ENCODE measurements around the gene HK2.

The HK2 gene

DNA sequence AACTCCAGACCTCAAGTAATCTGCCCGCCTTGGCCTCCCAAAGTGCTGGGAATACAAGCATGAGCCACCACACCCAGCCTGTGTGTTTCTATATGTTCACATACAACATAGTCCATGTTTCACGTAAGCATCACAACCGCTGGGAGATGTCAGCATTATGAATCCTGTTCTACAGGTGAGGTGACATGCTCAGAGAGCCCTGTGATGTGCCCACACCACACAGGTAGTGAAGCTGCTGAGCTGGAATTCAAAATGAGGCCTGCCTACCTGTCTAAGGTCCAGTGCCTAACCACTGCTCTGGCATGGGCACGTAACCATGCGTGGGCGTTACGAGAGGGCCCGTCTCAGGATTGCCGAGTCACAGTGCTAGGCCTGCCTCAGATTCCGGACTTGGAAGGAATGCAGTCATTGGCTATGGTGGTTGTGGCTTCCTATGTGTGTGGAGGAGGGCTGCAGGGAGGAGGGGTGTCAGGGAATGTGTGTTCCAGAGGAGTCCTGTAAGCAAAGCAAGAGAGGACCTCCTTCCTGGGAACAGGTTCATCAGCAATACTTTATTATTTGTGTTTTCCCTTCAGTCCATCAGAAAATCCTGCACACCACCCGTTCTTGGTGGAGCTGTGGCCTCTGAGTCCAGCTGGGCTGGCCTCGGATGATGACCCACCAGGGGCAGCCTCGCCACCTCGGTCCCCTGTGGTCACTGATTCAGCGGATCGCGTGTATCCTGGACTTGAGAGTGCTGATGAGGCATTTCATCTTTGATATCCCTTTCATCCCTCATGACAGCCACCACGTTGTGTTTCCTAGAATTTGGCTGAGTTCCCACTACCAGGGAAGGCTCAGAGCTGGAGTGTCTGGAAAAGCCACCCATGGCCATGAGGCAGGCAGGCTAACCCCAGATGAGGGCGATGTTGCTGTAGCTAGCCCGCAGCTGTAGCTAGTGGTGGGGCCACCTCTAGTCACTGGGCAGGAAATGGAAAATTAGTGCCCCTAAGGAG, 31.1 kb downstream of the HK2 start:
- H2AFZ ChIP-seq (ENCODE audit: low read length): no peak overlapping the region
- H3K4me2 ChIP-seq (ENCODE audit: low read depth, low read length): no peak overlapping the region
- TF ChIP-seq, protein P1, sequence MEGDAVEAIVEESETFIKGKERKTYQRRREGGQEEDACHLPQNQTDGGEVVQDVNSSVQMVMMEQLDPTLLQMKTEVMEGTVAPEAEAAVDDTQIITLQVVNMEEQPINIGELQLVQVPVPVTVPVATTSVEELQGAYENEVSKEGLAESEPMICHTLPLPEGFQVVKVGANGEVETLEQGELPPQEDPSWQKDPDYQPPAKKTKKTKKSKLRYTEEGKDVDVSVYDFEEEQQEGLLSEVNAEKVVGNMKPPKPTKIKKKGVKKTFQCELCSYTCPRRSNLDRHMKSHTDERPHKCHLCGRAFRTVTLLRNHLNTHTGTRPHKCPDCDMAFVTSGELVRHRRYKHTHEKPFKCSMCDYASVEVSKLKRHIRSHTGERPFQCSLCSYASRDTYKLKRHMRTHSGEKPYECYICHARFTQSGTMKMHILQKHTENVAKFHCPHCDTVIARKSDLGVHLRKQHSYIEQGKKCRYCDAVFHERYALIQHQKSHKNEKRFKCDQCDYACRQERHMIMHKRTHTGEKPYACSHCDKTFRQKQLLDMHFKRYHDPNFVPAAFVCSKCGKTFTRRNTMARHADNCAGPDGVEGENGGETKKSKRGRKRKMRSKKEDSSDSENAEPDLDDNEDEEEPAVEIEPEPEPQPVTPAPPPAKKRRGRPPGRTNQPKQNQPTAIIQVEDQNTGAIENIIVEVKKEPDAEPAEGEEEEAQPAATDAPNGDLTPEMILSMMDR (IDR thresholded peaks at IDR 0.05; ENCODE audit: low read length): no peak
- TF ChIP-seq EZH2 (optimal IDR thresholded peaks at IDR 0.05; ENCODE audit: low read depth, low read length) (no peak), EZH2phosphoT487 (IDR thresholded peaks at IDR 0.05; ENCODE audit: low read length) (no peak)
- H3K4me1 ChIP-seq (ENCODE audit: low read length): no peaks in the 10 kb centered on the region
- no peaks in the 10 kb centered on the region for H3K36me3 ChIP-seq (replicated peaks; ENCODE audit: insufficient read depth, low read length)
- peaks cover 62% of the 10 kb centered on the region for H3K79me2 ChIP-seq (ENCODE audit: low read length)
- no peaks in the 10 kb centered on the region for H4K20me1 ChIP-seq (ENCODE audit: insufficient read depth, low read length)
- DNase-seq: no peak
- H3K9me3 ChIP-seq (replicated peaks; ENCODE audit: insufficient read depth, low read length): no peaks in the 10 kb centered on the region
- H3K27ac ChIP-seq (ENCODE audit: low read length): no peak overlapping the region
- H3K9ac ChIP-seq (ENCODE audit: low read length): no peak overlapping the region
- H3F3A ChIP-seq (ENCODE audit: insufficient read depth, low read length): no peaks in the 10 kb centered on the region
- no peak overlapping the region for H3K4me3 ChIP-seq (ENCODE audit: low read length)
- no peaks in the 10 kb centered on the region for H3K27me3 ChIP-seq (replicated peaks; ENCODE audit: insufficient read depth, low read length)
- no peaks in the 10 kb centered on the region for H3K9me2 ChIP-seq (replicated peaks; ENCODE audit: insufficient read depth, low read length)

DNA sequence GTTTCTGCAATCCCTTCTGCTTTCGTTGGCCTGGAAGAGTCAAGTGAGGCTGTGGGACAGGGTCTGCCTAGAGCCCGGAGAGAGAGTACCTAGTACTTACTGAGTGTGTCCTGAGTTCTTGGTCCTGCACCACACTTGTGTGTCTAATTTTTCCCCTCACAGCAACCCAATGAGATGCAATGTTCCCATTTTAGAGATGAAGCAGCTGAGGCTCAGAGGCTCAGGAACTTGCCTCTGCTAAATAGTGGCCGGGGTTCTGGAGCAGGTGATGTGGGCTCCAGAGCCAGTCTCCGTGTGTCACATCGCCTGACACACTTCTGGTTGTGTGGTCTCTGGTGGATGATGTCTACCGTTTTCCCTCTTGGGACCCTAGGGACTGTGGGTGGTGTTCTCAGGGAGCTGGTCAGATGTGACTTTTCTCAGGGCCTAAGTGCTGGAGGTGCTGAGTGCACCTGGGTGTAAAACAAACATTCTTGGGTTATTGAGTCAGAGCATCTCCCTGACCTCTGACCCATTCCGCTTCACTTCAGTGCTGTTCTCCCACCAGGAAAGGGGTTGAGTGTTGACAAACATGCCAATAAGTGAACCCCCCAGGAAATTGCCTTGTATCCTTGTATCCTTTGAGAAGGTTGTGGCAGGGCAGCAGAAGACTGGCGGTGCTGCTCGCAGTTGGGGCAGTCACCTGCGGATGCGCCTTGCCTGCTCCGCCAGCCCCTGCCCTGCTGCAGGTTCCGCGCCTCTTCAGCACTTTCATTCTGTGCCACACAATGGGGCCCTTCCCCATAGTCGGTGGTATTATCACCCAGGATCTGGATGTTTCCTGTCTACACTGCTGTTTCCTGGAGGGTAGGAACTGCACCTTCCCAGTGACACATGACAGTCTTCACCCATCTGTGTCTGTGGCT, 32.1 kb downstream of the HK2 start:
- H3K27ac ChIP-seq (ENCODE audit: low read length): no peak overlapping the region
- H3K79me2 ChIP-seq (ENCODE audit: low read length): peaks cover 59% of the 10 kb centered on the region
- no peaks in the 10 kb centered on the region for H3K27me3 ChIP-seq (replicated peaks; ENCODE audit: insufficient read depth, low read length)
- H3K36me3 ChIP-seq (replicated peaks; ENCODE audit: insufficient read depth, low read length): no peaks in the 10 kb centered on the region
- TF ChIP-seq EZH2phosphoT487 (IDR thresholded peaks at IDR 0.05; ENCODE audit: low read length): no peak
- no peak for TF ChIP-seq EZH2 (optimal IDR thresholded peaks at IDR 0.05; ENCODE audit: low read depth, low read length)
- TF ChIP-seq, protein P1 (IDR thresholded peaks at IDR 0.05; ENCODE audit: low read length): no peak
- H3K4me2 ChIP-seq (ENCODE audit: low read depth, low read length): no peak overlapping the region
- H3K4me3 ChIP-seq (ENCODE audit: low read length): no peak overlapping the region
- H3K9ac ChIP-seq (ENCODE audit: low read length): no peak overlapping the region
- no peaks in the 10 kb centered on the region for H3K4me1 ChIP-seq (ENCODE audit: low read length)
- H3K9me3 ChIP-seq (replicated peaks; ENCODE audit: insufficient read depth, low read length): no peaks in the 10 kb centered on the region
- H2AFZ ChIP-seq (ENCODE audit: low read length): no peak overlapping the region
- no peaks in the 10 kb centered on the region for H3K9me2 ChIP-seq (replicated peaks; ENCODE audit: insufficient read depth, low read length)
- no peaks in the 10 kb centered on the region for H4K20me1 ChIP-seq (ENCODE audit: insufficient read depth, low read length)
- no peaks in the 10 kb centered on the region for H3F3A ChIP-seq (ENCODE audit: insufficient read depth, low read length)
- no peak for DNase-seq

DNA sequence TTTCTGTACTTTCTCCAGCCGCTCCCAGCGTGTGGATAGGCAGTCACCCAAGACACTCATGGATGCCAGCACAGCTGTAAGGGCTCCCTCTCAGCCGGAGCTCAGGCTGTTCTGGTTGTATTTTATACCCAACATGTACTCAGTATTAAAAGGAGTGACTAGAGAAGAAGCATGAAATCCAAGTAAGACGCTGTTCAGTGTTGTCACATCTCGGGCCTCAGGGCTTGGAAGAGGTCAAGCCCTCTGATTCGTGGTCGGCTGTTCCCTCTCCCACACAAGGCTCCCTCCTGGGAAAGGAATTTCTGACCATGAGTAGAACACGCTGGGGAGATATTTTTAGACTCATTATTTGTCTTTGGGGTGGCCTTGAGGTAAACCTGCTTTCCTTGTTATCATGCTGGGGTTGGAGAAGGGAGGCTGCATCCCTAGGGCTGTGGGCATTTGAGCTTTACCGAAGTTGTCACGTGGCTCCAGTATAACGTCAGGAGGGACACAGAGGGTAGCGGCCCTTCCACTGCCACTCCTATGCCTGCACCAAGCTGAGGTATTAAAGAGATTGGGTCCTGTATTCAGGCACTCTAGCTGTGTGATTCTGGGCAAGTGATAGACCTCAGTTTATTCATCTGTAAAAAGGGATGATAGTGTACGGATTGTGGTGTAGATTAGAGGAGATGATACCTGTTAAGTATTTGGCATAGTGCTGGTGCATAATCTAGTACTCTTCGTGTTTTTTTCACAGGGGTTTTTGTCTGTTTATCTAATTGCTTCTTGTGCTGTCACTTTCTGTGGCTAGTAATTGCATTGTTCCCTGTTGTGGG, 34.1 kb downstream of the HK2 start:
- H3K4me3 ChIP-seq (ENCODE audit: low read length): no peak overlapping the region
- no peaks in the 10 kb centered on the region for H3F3A ChIP-seq (ENCODE audit: insufficient read depth, low read length)
- no peak overlapping the region for H3K4me2 ChIP-seq (ENCODE audit: low read depth, low read length)

More for the DNA sequence above, 34.1 kb downstream of the HK2 start:
- no peak for DNase-seq
- no peak for TF ChIP-seq EZH2 (optimal IDR thresholded peaks at IDR 0.05; ENCODE audit: low read depth, low read length)
- TF ChIP-seq EZH2phosphoT487 (IDR thresholded peaks at IDR 0.05; ENCODE audit: low read length): no peak
- TF ChIP-seq, protein P1 (IDR thresholded peaks at IDR 0.05; ENCODE audit: low read length): no peak
- no peaks in the 10 kb centered on the region for H4K20me1 ChIP-seq (ENCODE audit: insufficient read depth, low read length)
- no peaks in the 10 kb centered on the region for H3K36me3 ChIP-seq (replicated peaks; ENCODE audit: insufficient read depth, low read length)
- no peaks in the 10 kb centered on the region for H3K4me1 ChIP-seq (ENCODE audit: low read length)
- no peak overlapping the region for H3K27ac ChIP-seq (ENCODE audit: low read length)
- H3K9me3 ChIP-seq (replicated peaks; ENCODE audit: insufficient read depth, low read length): no peaks in the 10 kb centered on the region
- no peaks in the 10 kb centered on the region for H3K27me3 ChIP-seq (replicated peaks; ENCODE audit: insufficient read depth, low read length)
- H3K79me2 ChIP-seq (ENCODE audit: low read length): peaks cover 48% of the 10 kb centered on the region
- H3K9ac ChIP-seq (ENCODE audit: low read length): no peak overlapping the region
- H2AFZ ChIP-seq (ENCODE audit: low read length): no peak overlapping the region
- no peaks in the 10 kb centered on the region for H3K9me2 ChIP-seq (replicated peaks; ENCODE audit: insufficient read depth, low read length)

Measured in MM.1S (cell line).